ENCODE data around the gene ATP1A2. TPM values are rescaled to one million over a fixed set of nuclear protein-coding genes. Genes with fewer than 3 reads are reported as not detected.

ATP1A2 gene
- total and polyA plus RNA-seq, 2 donors = 13.2 to 41.5 TPM

- DNase-seq (ENCODE audit: extremely low spot score) = no peak
- peaks cover 1% of the 10 kb centered on the region for H3K4me1 ChIP-seq (ENCODE audit: insufficient read depth)
- no peak overlapping the region for H3K4me3 ChIP-seq (ENCODE audit: low read depth, low read length)
- H3K36me3 ChIP-seq (ENCODE audit: insufficient read depth) = no peaks in the 10 kb centered on the region
- WGBS = 89% methylated on average over 7 of the region's 7 CpGs
- no peak overlapping the region for H3K27ac ChIP-seq (ENCODE audit: low read depth)
Measured at GRCh38 chr1:160186246-160186645, 70.7 kb downstream of the ATP1A2 start.

- no peak for DNase-seq (ENCODE audit: extremely low spot score)
- WGBS = 44% methylated on average over 2 of the region's 2 CpGs
- peaks cover 1% of the 10 kb centered on the region for H3K4me1 ChIP-seq (ENCODE audit: insufficient read depth)
- H3K4me3 ChIP-seq (ENCODE audit: low read depth, low read length) = no peak overlapping the region
- no peak overlapping the region for H3K27ac ChIP-seq (ENCODE audit: low read depth)
- no peaks in the 10 kb centered on the region for H3K36me3 ChIP-seq (ENCODE audit: insufficient read depth)
Measured at GRCh38 chr1:160186729-160187128, 71.2 kb downstream of the ATP1A2 start.

- Histone ChIP-seq H3K4me3 (ENCODE audit: low read depth, low read length) (no peak overlapping the region), H3K4me1 (ENCODE audit: insufficient read depth) (peaks cover 1% of the 10 kb centered on the region), H3K27ac (ENCODE audit: low read depth) (no peak overlapping the region), H3K36me3 (ENCODE audit: insufficient read depth) (no peaks in the 10 kb centered on the region)
- WGBS = 82% methylated on average over 7 of the region's 7 CpGs
- no peak for DNase-seq (ENCODE audit: extremely low spot score)
Measured at GRCh38 chr1:160187407-160187806, 71.8 kb downstream of the ATP1A2 start.

- H3K4me1 ChIP-seq (ENCODE audit: insufficient read depth) = peaks cover 1% of the 10 kb centered on the region
- H3K36me3 ChIP-seq (ENCODE audit: insufficient read depth) = no peaks in the 10 kb centered on the region
- 83% methylated on average over 7 of the region's 7 CpGs for WGBS
- no peak overlapping the region for H3K4me3 ChIP-seq (ENCODE audit: low read depth, low read length)
- no peak overlapping the region for H3K27ac ChIP-seq (ENCODE audit: low read depth)
- no peak for DNase-seq (ENCODE audit: extremely low spot score)
Measured at GRCh38 chr1:160188341-160188740, 72.8 kb downstream of the ATP1A2 start.

- Histone ChIP-seq H3K4me1 (ENCODE audit: insufficient read depth) (no peaks in the 10 kb centered on the region), H3K36me3 (ENCODE audit: insufficient read depth) (no peaks in the 10 kb centered on the region), H3K27ac (ENCODE audit: low read depth) (no peak within 1 kb of the TSS), H3K4me3 (ENCODE audit: low read depth, low read length) (no peak within 1 kb of the TSS)
- no peak for DNase-seq (ENCODE audit: extremely low spot score)
- WGBS = 48% methylated on average over 15 of the region's 15 CpGs
Measured at GRCh38 chr1:160189649-160190625, 74.4 kb downstream of the ATP1A2 start, which contains the start of gene CASQ1. Gene CASQ1 (plus strand): TSS chr1:160190575. CDS start chr1:160190752, 177 bp downstream.

- no peaks in the 10 kb centered on the region for H3K4me1 ChIP-seq (ENCODE audit: insufficient read depth)
- no peaks in the 10 kb centered on the region for H3K36me3 ChIP-seq (ENCODE audit: insufficient read depth)
- 85% methylated on average over 3 of the region's 3 CpGs for WGBS
- no peak for DNase-seq (ENCODE audit: extremely low spot score)
- H3K4me3 ChIP-seq (ENCODE audit: low read depth, low read length) = no peak overlapping the region
- H3K27ac ChIP-seq (ENCODE audit: low read depth) = no peak overlapping the region
Measured at GRCh38 chr1:160191756-160192155, 76.2 kb downstream of the ATP1A2 start.

- DNase-seq (ENCODE audit: extremely low spot score) = no peak
- H3K4me3 ChIP-seq (ENCODE audit: low read depth, low read length) = no peak overlapping the region
- H3K4me1 ChIP-seq (ENCODE audit: insufficient read depth) = no peaks in the 10 kb centered on the region
- no peaks in the 10 kb centered on the region for H3K36me3 ChIP-seq (ENCODE audit: insufficient read depth)
- no peak overlapping the region for H3K27ac ChIP-seq (ENCODE audit: low read depth)
Measured at GRCh38 chr1:160192234-160192633, 76.7 kb downstream of the ATP1A2 start.

Other genes with a start within 250 kb of the ATP1A2 start
- 0.48 TPM for gene CFAP45, start 215.6 kb upstream of the ATP1A2 start, total RNA-seq
- gene CFAP45, start 215.6 kb upstream of the ATP1A2 start, polyA plus RNA-seq = 1.0 TPM
- 106 TPM for gene TAGLN2, start 190.3 kb upstream of the ATP1A2 start, total RNA-seq
- gene TAGLN2, start 190.3 kb upstream of the ATP1A2 start, polyA plus RNA-seq = 318 TPM
- gene IGSF9, start 170.1 kb upstream of the ATP1A2 start, total RNA-seq = 1.7 TPM
- 1.6 TPM for gene IGSF9, start 170.1 kb upstream of the ATP1A2 start, polyA plus RNA-seq
- not detected for gene SLAMF9, start 161.5 kb upstream of the ATP1A2 start, total RNA-seq
- not detected for gene SLAMF9, start 161.5 kb upstream of the ATP1A2 start, polyA plus RNA-seq
- 6.2 TPM for gene PIGM, start 83.8 kb upstream of the ATP1A2 start, total RNA-seq
- gene PIGM, start 83.8 kb upstream of the ATP1A2 start, polyA plus RNA-seq = 4.6 TPM
- gene KCNJ10, start 45.6 kb upstream of the ATP1A2 start, total RNA-seq = 0.26 TPM
- gene KCNJ10, start 45.6 kb upstream of the ATP1A2 start, polyA plus RNA-seq = 0.06 TPM
- gene KCNJ9, start 34.2 kb upstream of the ATP1A2 start, total RNA-seq = 0.26 TPM
- 0.04 TPM for gene KCNJ9, start 34.2 kb upstream of the ATP1A2 start, polyA plus RNA-seq
- gene IGSF8, start 17.1 kb upstream of the ATP1A2 start, total RNA-seq = 12.5 TPM
- 28.1 TPM for gene IGSF8, start 17.1 kb upstream of the ATP1A2 start, polyA plus RNA-seq
- 8.3 TPM for gene ATP1A4, start 35.8 kb downstream of the ATP1A2 start, total RNA-seq
- gene ATP1A4, start 35.8 kb downstream of the ATP1A2 start, polyA plus RNA-seq = 6.2 TPM
- gene CASQ1, start 74.8 kb downstream of the ATP1A2 start, total RNA-seq = 10.5 TPM
- gene CASQ1, start 74.8 kb downstream of the ATP1A2 start, polyA plus RNA-seq = 4.5 TPM
- gene PEA15, start 89.6 kb downstream of the ATP1A2 start, total RNA-seq = 51.9 TPM
- gene PEA15, start 89.6 kb downstream of the ATP1A2 start, polyA plus RNA-seq = 328 TPM
- 92.9 TPM for gene DCAF8, start 146.8 kb downstream of the ATP1A2 start, total RNA-seq
- gene DCAF8, start 146.8 kb downstream of the ATP1A2 start, polyA plus RNA-seq = 123 TPM
- gene PEX19, start 169.4 kb downstream of the ATP1A2 start, total RNA-seq = 46.7 TPM
- 55.0 TPM for gene PEX19, start 169.4 kb downstream of the ATP1A2 start, polyA plus RNA-seq
- gene COPA, start 227.5 kb downstream of the ATP1A2 start, total RNA-seq = 209 TPM
- 69.5 TPM for gene COPA, start 227.5 kb downstream of the ATP1A2 start, polyA plus RNA-seq
- 45.4 TPM for gene NCSTN, start 227.6 kb downstream of the ATP1A2 start, total RNA-seq
- gene NCSTN, start 227.6 kb downstream of the ATP1A2 start, polyA plus RNA-seq = 57.5 TPM